HCT116 (cell line): ENCODE measurements around the gene GAL3ST2.

Experiments
- EGR1 ChIP-seq: IDR thresholded peaks from 2 replicates; pipeline ENCODE4 v1.6.1; 2012; ENCODE audit warnings: low read depth
- EZH2 ChIP-seq: fragments of 200-600 bp; sonication (generic); IDR thresholded peaks from 2 replicates; pipeline ENCODE4 v1.6.1; 2017; ENCODE audit warnings: antibody characterized with exemption, mixed run types
- EZH2phosphoT487 ChIP-seq: fragments of 200-600 bp; IDR thresholded peaks from 2 replicates; pipeline ENCODE4 v1.6.1; 2018; ENCODE audit warnings: antibody characterized with exemption, borderline replicate concordance
- POLR2A ChIP-seq: IDR thresholded peaks from 2 replicates; pipeline ENCODE4 v1.7.0; 2011; ENCODE audit warnings: borderline replicate concordance; ENCODE audit not compliant: insufficient read depth, insufficient read length; ENCODE audit errors: extremely low read depth
- POLR2AphosphoS5 ChIP-seq: IDR thresholded peaks from 2 replicates; pipeline ENCODE4 v1.6.1; 2011; ENCODE audit warnings: mild to moderate bottlenecking, low read depth, low read length, moderate library complexity
- TCF7L2 ChIP-seq: IDR thresholded peaks from 2 replicates; pipeline ENCODE4 v1.7.0; 2011; ENCODE audit warnings: borderline replicate concordance, inconsistent platforms; ENCODE audit not compliant: insufficient read depth, insufficient read length; ENCODE audit errors: extremely low read depth
- YY1 ChIP-seq: IDR thresholded peaks from 2 replicates; pipeline ENCODE4 v1.6.1; 2011; ENCODE audit warnings: low read length, low read depth, moderate library complexity, mild to moderate bottlenecking; ENCODE audit not compliant: insufficient replicate concordance; ENCODE audit errors: extremely low read depth
- ZNF274 ChIP-seq: fragments of 200-500 bp; sonication (Bioruptor generic); IDR thresholded peaks from 2 replicates; pipeline ENCODE4 v1.6.1; 2014; ENCODE audit warnings: mild to moderate bottlenecking, low read depth, low read length, inconsistent platforms
- TF ChIP-seq, protein P1 (sequence below): IDR thresholded peaks from 2 replicates; pipeline ENCODE4 v1.6.1; 2012; ENCODE audit warnings: low read depth
- TF ChIP-seq, protein P2 (sequence below), 3 experiments: fragments of 200-600 bp in 1 of 3; sonication (generic) in 1 of 3; IDR thresholded peaks in 2 of 3; conservative IDR thresholded peaks in 1 of 3; 2 replicates each; pipeline ENCODE4 v1.5.1; 2012 to 2017; ENCODE audit warnings: low read depth in 2 of 3, low read length in 2 of 3, antibody characterized with exemption in 1 of 3, borderline replicate concordance in 1 of 3, control low read depth in 1 of 3, mild to moderate bottlenecking in 1 of 3, mixed read lengths in 1 of 3, mixed run types in 1 of 3, moderate library complexity in 1 of 3; ENCODE audit not compliant: insufficient read depth in 1 of 3
- TF ChIP-seq, protein P3 (sequence below): IDR thresholded peaks from 2 replicates; pipeline ENCODE4 v1.6.1; 2011; ENCODE audit warnings: mild to moderate bottlenecking, low read length, moderate library complexity; ENCODE audit not compliant: insufficient replicate concordance; ENCODE audit errors: extremely low read depth
- TF ChIP-seq, protein P4 (sequence below): IDR thresholded peaks from 2 replicates; pipeline ENCODE4 v1.6.1; 2012
- TF ChIP-seq, protein P5 (sequence below): IDR thresholded peaks from 2 replicates; pipeline ENCODE4 v1.6.1; 2012

- TF ChIP-seq, protein P1, sequence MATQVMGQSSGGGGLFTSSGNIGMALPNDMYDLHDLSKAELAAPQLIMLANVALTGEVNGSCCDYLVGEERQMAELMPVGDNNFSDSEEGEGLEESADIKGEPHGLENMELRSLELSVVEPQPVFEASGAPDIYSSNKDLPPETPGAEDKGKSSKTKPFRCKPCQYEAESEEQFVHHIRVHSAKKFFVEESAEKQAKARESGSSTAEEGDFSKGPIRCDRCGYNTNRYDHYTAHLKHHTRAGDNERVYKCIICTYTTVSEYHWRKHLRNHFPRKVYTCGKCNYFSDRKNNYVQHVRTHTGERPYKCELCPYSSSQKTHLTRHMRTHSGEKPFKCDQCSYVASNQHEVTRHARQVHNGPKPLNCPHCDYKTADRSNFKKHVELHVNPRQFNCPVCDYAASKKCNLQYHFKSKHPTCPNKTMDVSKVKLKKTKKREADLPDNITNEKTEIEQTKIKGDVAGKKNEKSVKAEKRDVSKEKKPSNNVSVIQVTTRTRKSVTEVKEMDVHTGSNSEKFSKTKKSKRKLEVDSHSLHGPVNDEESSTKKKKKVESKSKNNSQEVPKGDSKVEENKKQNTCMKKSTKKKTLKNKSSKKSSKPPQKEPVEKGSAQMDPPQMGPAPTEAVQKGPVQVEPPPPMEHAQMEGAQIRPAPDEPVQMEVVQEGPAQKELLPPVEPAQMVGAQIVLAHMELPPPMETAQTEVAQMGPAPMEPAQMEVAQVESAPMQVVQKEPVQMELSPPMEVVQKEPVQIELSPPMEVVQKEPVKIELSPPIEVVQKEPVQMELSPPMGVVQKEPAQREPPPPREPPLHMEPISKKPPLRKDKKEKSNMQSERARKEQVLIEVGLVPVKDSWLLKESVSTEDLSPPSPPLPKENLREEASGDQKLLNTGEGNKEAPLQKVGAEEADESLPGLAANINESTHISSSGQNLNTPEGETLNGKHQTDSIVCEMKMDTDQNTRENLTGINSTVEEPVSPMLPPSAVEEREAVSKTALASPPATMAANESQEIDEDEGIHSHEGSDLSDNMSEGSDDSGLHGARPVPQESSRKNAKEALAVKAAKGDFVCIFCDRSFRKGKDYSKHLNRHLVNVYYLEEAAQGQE = no peak
- TF ChIP-seq, protein P2, sequence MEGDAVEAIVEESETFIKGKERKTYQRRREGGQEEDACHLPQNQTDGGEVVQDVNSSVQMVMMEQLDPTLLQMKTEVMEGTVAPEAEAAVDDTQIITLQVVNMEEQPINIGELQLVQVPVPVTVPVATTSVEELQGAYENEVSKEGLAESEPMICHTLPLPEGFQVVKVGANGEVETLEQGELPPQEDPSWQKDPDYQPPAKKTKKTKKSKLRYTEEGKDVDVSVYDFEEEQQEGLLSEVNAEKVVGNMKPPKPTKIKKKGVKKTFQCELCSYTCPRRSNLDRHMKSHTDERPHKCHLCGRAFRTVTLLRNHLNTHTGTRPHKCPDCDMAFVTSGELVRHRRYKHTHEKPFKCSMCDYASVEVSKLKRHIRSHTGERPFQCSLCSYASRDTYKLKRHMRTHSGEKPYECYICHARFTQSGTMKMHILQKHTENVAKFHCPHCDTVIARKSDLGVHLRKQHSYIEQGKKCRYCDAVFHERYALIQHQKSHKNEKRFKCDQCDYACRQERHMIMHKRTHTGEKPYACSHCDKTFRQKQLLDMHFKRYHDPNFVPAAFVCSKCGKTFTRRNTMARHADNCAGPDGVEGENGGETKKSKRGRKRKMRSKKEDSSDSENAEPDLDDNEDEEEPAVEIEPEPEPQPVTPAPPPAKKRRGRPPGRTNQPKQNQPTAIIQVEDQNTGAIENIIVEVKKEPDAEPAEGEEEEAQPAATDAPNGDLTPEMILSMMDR (IDR thresholded peaks at IDR 0.05 in 2 of 3, conservative IDR thresholded peaks at IDR 0.05 in 1 of 3; ENCODE audit: borderline replicate concordance in 1 of 3, insufficient read depth in 1 of 3, low read depth in 2 of 3, low read length in 2 of 3) = no peak
- TF ChIP-seq EZH2 = no peak
- no peak for TF ChIP-seq POLR2A
- no peak for TF ChIP-seq EZH2phosphoT487
- TF ChIP-seq POLR2AphosphoS5 = no peak
- TF ChIP-seq ZNF274 = no peak
- TF ChIP-seq EGR1 = no peak
- TF ChIP-seq, protein P3, sequence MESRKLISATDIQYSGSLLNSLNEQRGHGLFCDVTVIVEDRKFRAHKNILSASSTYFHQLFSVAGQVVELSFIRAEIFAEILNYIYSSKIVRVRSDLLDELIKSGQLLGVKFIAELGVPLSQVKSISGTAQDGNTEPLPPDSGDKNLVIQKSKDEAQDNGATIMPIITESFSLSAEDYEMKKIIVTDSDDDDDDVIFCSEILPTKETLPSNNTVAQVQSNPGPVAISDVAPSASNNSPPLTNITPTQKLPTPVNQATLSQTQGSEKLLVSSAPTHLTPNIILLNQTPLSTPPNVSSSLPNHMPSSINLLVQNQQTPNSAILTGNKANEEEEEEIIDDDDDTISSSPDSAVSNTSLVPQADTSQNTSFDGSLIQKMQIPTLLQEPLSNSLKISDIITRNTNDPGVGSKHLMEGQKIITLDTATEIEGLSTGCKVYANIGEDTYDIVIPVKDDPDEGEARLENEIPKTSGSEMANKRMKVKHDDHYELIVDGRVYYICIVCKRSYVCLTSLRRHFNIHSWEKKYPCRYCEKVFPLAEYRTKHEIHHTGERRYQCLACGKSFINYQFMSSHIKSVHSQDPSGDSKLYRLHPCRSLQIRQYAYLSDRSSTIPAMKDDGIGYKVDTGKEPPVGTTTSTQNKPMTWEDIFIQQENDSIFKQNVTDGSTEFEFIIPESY = no peak
- TF ChIP-seq, protein P4, sequence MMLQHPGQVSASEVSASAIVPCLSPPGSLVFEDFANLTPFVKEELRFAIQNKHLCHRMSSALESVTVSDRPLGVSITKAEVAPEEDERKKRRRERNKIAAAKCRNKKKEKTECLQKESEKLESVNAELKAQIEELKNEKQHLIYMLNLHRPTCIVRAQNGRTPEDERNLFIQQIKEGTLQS = no peak
- TF ChIP-seq YY1 = no peak
- TF ChIP-seq TCF7L2 = no peak
- TF ChIP-seq, protein P5, sequence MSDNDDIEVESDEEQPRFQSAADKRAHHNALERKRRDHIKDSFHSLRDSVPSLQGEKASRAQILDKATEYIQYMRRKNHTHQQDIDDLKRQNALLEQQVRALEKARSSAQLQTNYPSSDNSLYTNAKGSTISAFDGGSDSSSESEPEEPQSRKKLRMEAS = no peak
Measured at GRCh38 chr2:241777686-241778627, 1.3 kb downstream of the GAL3ST2 start.
